ENCODE data around the gene IGFALS. TPM values are rescaled to one million over a fixed set of nuclear protein-coding genes. Genes with fewer than 3 reads are reported as not detected.

The IGFALS gene
- total RNA-seq, 3 donors from 2014 or later = 0.32 to 0.44 (median 0.33) TPM

DNA sequence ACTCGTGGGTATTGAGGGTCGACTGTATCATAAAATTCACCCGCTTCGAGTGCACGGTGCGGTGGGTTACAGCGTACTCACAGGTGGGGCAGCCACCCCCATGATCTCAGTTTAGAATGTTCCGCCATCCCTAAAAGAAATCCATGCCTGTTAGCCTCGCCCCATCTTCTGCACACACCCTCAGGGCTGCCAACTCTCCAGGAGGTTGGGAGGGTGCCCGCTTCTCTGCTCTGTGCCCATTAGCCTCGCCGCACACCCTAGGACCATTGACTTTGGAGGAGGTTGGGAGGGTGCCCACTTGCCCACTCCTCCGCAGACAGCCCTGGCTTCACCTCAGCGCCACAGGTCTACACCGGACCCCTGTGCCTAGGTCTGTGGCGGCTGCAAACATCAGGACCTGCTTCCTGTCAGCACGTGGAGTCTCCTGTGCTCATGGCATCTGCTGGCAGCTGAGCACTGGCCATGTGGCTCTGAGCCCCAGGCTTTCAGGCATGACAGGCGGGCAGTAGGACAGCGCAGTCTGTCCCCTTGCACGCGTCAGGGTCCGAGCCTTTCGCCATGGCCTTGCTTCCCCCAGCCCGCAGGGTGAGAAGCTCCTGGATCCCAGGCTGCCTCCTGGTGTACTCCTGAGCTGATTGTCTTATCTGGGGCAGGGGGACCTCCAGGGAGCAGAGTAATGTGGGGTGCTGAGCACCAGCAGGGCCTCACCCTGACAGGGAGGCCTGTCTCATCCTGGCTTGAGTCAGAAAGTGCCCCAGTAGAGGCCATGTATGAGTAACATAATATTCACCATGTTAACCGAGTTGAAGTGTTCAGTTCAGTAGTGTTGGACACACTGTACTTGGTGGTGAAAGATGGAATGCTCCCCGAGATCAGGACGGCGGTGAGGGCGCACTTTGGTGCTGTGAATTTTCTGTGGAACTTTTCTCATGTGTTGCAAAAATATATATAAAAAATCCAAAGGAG lies 44.1 kb downstream of the IGFALS start:
- Histone ChIP-seq H3K4me3 (no peak overlapping the region), H3K4me1 (no peaks in the 10 kb centered on the region), H3K9me3 (no peaks in the 10 kb centered on the region), H3K27ac (no peak overlapping the region), H3K27me3 (no peaks in the 10 kb centered on the region), H3K36me3 (no peaks in the 10 kb centered on the region)
- DNase-seq (ENCODE audit: low spot score in 2 of 2) = no peak
- intact Hi-C loops (cut with DNase I; ENCODE audit: low total_unique reads) = no loop called here
- TF ChIP-seq POLR2A (IDR thresholded peaks at IDR 0.05) (no peak), POLR2AphosphoS5 (IDR thresholded peaks at IDR 0.05) (no peak), CTCF (IDR thresholded peaks at IDR 0.05) (no peak)

DNA sequence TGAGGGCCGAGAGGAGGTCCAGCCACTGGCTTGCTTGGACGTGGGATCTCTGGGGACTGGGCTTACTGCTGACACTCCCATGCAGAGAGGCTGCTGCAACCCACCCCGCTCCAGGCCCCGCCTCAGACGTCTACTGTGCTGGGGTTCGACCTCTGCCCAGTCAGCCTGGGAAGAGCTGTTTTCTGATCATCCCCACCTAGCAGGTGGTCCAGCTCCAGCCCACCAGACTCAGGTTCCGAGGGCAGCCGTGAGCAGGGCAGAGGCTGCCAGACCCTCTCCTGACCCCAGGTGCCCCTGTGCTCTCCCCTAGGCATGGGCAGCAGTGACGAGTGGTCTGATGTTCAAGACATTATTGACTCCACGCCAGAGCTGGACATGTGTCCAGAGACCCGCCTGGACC lies 45.6 kb downstream of the IGFALS start:
- TF ChIP-seq CTCF (IDR thresholded peaks at IDR 0.05) (no peak), POLR2A (IDR thresholded peaks at IDR 0.05) (no peak), POLR2AphosphoS5 (IDR thresholded peaks at IDR 0.05) (no peak)
- Histone ChIP-seq H3K4me3 (no peak overlapping the region), H3K36me3 (no peaks in the 10 kb centered on the region), H3K27ac (no peak overlapping the region), H3K4me1 (no peaks in the 10 kb centered on the region), H3K9me3 (no peaks in the 10 kb centered on the region), H3K27me3 (no peaks in the 10 kb centered on the region)
- intact Hi-C loops (cut with DNase I; ENCODE audit: low total_unique reads) = no loop called here
- no peak for DNase-seq (ENCODE audit: low spot score in 2 of 2)

DNA sequence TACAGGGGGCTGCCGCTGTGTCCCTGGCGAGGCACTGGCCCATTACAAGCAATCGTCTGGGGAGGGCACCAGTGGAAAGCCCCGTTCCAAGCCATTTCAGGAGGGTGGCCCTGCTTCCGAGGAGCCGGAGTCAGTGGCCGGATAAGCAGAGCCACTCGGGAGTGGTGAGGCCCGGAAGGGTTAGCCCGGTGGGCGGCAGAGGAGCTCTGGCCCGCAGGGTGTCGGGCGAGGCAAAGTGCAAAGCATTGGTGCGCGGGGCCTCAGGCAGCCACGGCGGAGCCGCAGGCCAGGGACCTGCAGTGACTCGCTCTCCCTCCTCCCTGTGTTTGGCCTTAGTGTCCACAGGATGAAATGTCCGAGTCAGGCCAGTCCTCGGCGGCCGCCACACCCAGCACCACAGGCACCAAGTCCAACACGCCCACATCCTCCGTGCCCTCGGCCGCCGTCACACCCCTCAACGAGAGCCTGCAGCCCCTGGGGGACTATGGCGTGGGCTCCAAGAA lies 46.8 kb downstream of the IGFALS start:
- no peak for DNase-seq (ENCODE audit: low spot score in 2 of 2)
- TF ChIP-seq POLR2A (IDR thresholded peaks at IDR 0.05) (no peak), POLR2AphosphoS5 (IDR thresholded peaks at IDR 0.05) (no peak), CTCF (IDR thresholded peaks at IDR 0.05) (no peak)
- intact Hi-C loops (cut with DNase I; ENCODE audit: low total_unique reads) = no loop called here

DNA sequence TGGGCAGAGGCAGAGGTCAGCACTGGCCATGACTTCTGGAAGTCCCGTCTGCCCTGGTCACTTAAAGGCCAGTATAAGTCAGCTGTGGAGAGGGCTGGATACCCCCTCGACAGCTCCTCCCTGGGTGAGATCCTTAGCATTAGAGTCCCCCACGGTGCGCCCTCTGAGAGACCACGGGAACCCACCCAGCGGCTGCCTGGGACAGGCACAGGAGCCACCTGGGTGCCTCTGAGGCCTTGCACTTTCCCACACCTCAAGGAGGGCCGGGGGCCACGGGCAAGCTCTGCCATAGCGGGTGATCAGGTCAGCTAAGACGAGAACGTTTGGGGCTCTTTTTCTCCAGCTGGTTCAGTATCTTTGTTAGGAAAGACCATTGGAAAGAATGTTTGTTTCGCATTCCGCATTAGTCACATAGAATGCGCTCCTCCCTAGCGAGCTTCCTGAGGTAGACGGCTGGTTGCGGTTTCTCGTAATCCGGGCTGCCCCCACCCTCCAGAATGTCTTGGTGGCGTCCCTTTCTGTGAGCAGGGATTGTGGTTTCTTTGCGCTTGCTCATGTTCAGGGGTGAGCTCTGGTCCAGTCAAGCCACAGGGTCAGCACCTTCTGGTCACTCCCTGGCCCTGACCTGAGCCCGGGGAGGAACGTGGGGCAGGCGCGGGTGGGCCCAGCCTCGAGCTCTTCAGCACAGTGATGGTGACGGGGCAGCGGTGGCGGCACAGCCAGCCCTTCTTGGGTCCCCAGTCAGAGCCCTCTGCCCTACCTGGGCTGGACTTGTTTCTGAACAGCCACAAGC lies 47.4 kb downstream of the IGFALS start:
- DNase-seq (ENCODE audit: low spot score in 2 of 2) = no peak
- Histone ChIP-seq H3K4me1 (no peaks in the 10 kb centered on the region), H3K27me3 (no peaks in the 10 kb centered on the region), H3K4me3 (no peak overlapping the region), H3K27ac (no peak overlapping the region), H3K36me3 (no peaks in the 10 kb centered on the region), H3K9me3 (no peaks in the 10 kb centered on the region)
- TF ChIP-seq CTCF (IDR thresholded peaks at IDR 0.05) (no peak), POLR2A (IDR thresholded peaks at IDR 0.05) (no peak), POLR2AphosphoS5 (IDR thresholded peaks at IDR 0.05) (no peak)
- intact Hi-C loops (cut with DNase I; ENCODE audit: low total_unique reads) = no loop called here

More for the DNA sequence above, 46.8 kb downstream of the IGFALS start:
- Histone ChIP-seq H3K27ac (no peak overlapping the region), H3K36me3 (no peaks in the 10 kb centered on the region), H3K27me3 (no peaks in the 10 kb centered on the region), H3K4me3 (no peak overlapping the region), H3K9me3 (no peaks in the 10 kb centered on the region), H3K4me1 (no peaks in the 10 kb centered on the region)

Measured in breast epithelium (tissue), 4 donors.